Measurements from ENCODE around the gene GALNTL6. TPM values are rescaled to one million over a fixed set of nuclear protein-coding genes. Genes with fewer than 3 reads are reported as not detected.

The GALNTL6 gene
- total RNA-seq, 1 experiment from 2014 or later: not detected

GRCh38 chr4:172836661-172837060 is 1023.5 kb downstream of the GALNTL6 start:
- no peaks in the 10 kb centered on the region for H3K79me2 ChIP-seq (ENCODE audit: insufficient read depth, low read length)
- POLR2A ChIA-PET: no interaction called here
- no peaks in the 10 kb centered on the region for H3K9me3 ChIP-seq (ENCODE audit: control insufficient read depth in 1 of 2, insufficient read depth in 1 of 2, low read depth in 1 of 2, low read length in 2 of 2)
- no peaks in the 10 kb centered on the region for H4K20me1 ChIP-seq (ENCODE audit: insufficient read depth)
- H3K36me3 ChIP-seq (ENCODE audit: control insufficient read depth in 1 of 2, insufficient read depth in 2 of 2, low read length in 2 of 2): no peaks in the 10 kb centered on the region
- intact Hi-C loops (cut with micrococcal nuclease): no loop called here
- no peak overlapping the region for H2AFZ ChIP-seq (ENCODE audit: low read depth, low read length, poor library complexity, severe bottlenecking)
- TF ChIP-seq EZH2phosphoT487 (IDR thresholded peaks at IDR 0.05; ENCODE audit: borderline replicate concordance) (no peak), YY1 (IDR thresholded peaks at IDR 0.05; ENCODE audit: extremely low read depth, insufficient replicate concordance, low read depth, low read length) (no peak), JUND (IDR thresholded peaks at IDR 0.05) (no peak), POLR2A (IDR thresholded peaks at IDR 0.05; ENCODE audit: borderline replicate concordance, extremely low read depth, insufficient read depth, insufficient read length) (no peak), RAD21 (IDR thresholded peaks at IDR 0.05; ENCODE audit: low read depth) (no peak), CBX3 (IDR thresholded peaks at IDR 0.05; ENCODE audit: low read depth) (no peak), EZH2 (IDR thresholded peaks at IDR 0.05) (no peak), SRF (IDR thresholded peaks at IDR 0.05; ENCODE audit: low read depth) (no peak), CEBPB (IDR thresholded peaks at IDR 0.05; ENCODE audit: low read depth) (no peak), ATF3 (IDR thresholded peaks at IDR 0.05) (no peak), POLR2AphosphoS5 (IDR thresholded peaks at IDR 0.05; ENCODE audit: low read depth, low read length) (no peak), SP1 (IDR thresholded peaks at IDR 0.05; ENCODE audit: low read depth) (no peak), ELF1 (IDR thresholded peaks at IDR 0.05; ENCODE audit: borderline replicate concordance, low read depth) (no peak), ZNF274 (IDR thresholded peaks at IDR 0.05; ENCODE audit: low read depth, low read length) (no peak), SIN3A (IDR thresholded peaks at IDR 0.05; ENCODE audit: low read depth) (no peak), EGR1 (IDR thresholded peaks at IDR 0.05; ENCODE audit: low read depth) (no peak), CTCF (IDR thresholded peaks at IDR 0.05 in 2 of 3, conservative IDR thresholded peaks at IDR 0.05 in 1 of 3; ENCODE audit: borderline replicate concordance in 1 of 3, insufficient read depth in 1 of 3, low read depth in 2 of 3, low read length in 2 of 3) (no peak)
- H3K4me1 ChIP-seq (ENCODE audit: control insufficient read depth in 1 of 2, insufficient read depth in 2 of 2, low read length in 2 of 2): no peaks in the 10 kb centered on the region
- no peak overlapping the region for H3K4me3 ChIP-seq (replicated peaks in 1 of 2; ENCODE audit: low read depth in 1 of 2, low read length in 2 of 2)
- H3K9me2 ChIP-seq (ENCODE audit: insufficient read depth): no peaks in the 10 kb centered on the region
- no peak overlapping the region for H3K4me2 ChIP-seq (ENCODE audit: low read length)
- CTCF ChIA-PET: no interaction called here
- RAD21 ChIA-PET (ENCODE audit: low non-redundant PET in 1 of 2, low total read pairs in 2 of 2, uncharacterized antibody in 2 of 2, unreplicated experiment in 2 of 2): no interaction called here
- no peaks in the 10 kb centered on the region for H3K27me3 ChIP-seq (ENCODE audit: insufficient read depth, low read length)
- no peak overlapping the region for H3K9ac ChIP-seq (ENCODE audit: low read length)
- DNase-seq (ENCODE audit: low read depth, low spot score): no peak
- no peak overlapping the region for H3K27ac ChIP-seq (ENCODE audit: low read depth, low read length)
- no TSS peak for BruUV-seq (replicated peaks)
- no peak for ATAC-seq
